ENCODE data around the gene NR2C1. TPM values are rescaled to one million over a fixed set of nuclear protein-coding genes. Genes with fewer than 3 reads are reported as not detected.

NR2C1 gene
- total and polyA plus RNA-seq, 2 of the 8 experiments (the other 6 are each of a cell fraction or from before 2014, with no cell fraction given) = 22.8 to 48.3 TPM

DNA sequence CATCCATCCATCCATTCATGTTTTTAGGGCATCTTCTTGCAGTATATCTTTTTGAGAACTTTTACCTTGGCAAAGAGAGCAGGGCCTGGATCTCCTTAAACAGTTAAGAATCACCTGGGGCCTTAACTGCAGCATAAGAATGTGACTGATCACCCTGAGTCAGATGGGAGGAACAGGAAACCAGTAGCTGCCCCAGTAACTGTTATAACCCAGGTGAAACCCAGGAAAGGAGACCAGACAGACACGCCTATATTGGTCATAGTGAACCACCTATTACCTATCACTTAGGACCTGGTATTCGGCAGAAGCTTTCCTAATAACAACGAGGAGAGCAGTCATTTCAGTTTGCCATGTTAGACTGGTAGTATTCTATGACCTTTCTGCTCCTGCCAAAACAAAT lies 43.4 kb upstream of the NR2C1 start (continued):
- TF ChIP-seq RXRA (IDR thresholded peaks at IDR 0.05; ENCODE audit: insufficient read depth, low read depth, low read length) (no peak), CREB1 (IDR thresholded peaks at IDR 0.05) (no peak), FOSL1 (IDR thresholded peaks at IDR 0.05; ENCODE audit: insufficient read depth, low read depth, low read length) (no peak)
